Measurements from ENCODE around the gene ADGRF5.

Gene ADGRF5

GRCh38 chr6:46921731-46922130 is at the start of gene ADGRF5:
Gene ADGRF5 (minus strand): TSS chr6:46921938. CDS start chr6:46906762, 15,176 bp downstream.
- DNase-seq (ENCODE audit: low spot score) = no peak

GRCh38 chr6:46969206-46969605 is 47.5 kb upstream of the ADGRF5 start:
- no peak for DNase-seq (ENCODE audit: low spot score)

- DNase-seq (ENCODE audit: low spot score) = no peak
Measured at GRCh38 chr6:46967826-46968349, 46.1 kb upstream of the ADGRF5 start.

- no peak for DNase-seq (ENCODE audit: low spot score)
Measured at GRCh38 chr6:46964716-46965519, 43.2 kb upstream of the ADGRF5 start.

- no peak for DNase-seq (ENCODE audit: low spot score)
Measured at GRCh38 chr6:46963626-46964025, 41.9 kb upstream of the ADGRF5 start.

- DNase-seq (ENCODE audit: low spot score) = no peak
Measured at GRCh38 chr6:46963039-46963438, 41.3 kb upstream of the ADGRF5 start.

- no peak for DNase-seq (ENCODE audit: low spot score)
Measured at GRCh38 chr6:46961711-46962110, 40.0 kb upstream of the ADGRF5 start.

GRCh38 chr6:46961232-46961631 is 39.5 kb upstream of the ADGRF5 start:
- no peak for DNase-seq (ENCODE audit: low spot score)

GRCh38 chr6:46959419-46959818 is 37.7 kb upstream of the ADGRF5 start:
- no peak for DNase-seq (ENCODE audit: low spot score)

- DNase-seq (ENCODE audit: low spot score) = no peak
Measured at GRCh38 chr6:46956409-46956808, 34.7 kb upstream of the ADGRF5 start.

GRCh38 chr6:46954837-46955451 is 33.2 kb upstream of the ADGRF5 start:
- no peak for DNase-seq (ENCODE audit: low spot score)

- no peak for DNase-seq (ENCODE audit: low spot score)
Measured at GRCh38 chr6:46953921-46954320, 32.2 kb upstream of the ADGRF5 start.

- no peak for DNase-seq (ENCODE audit: low spot score)
Measured at GRCh38 chr6:46949632-46950280, 28.0 kb upstream of the ADGRF5 start.

GRCh38 chr6:46948699-46949098 is 27.0 kb upstream of the ADGRF5 start:
- no peak for DNase-seq (ENCODE audit: low spot score)

GRCh38 chr6:46947497-46947896 is 25.8 kb upstream of the ADGRF5 start:
- no peak for DNase-seq (ENCODE audit: low spot score)

GRCh38 chr6:46940433-46941226 is 18.9 kb upstream of the ADGRF5 start:
- DNase-seq (ENCODE audit: low spot score) = no peak

- no peak for DNase-seq (ENCODE audit: low spot score)
Measured at GRCh38 chr6:46937642-46938041, 15.9 kb upstream of the ADGRF5 start.

GRCh38 chr6:46935687-46936086 is 13.9 kb upstream of the ADGRF5 start:
- no peak for DNase-seq (ENCODE audit: low spot score)

- no peak for DNase-seq (ENCODE audit: low spot score)
Measured at GRCh38 chr6:46933751-46934150, 12.0 kb upstream of the ADGRF5 start.

- DNase-seq (ENCODE audit: low spot score) = no peak
Measured at GRCh38 chr6:46932526-46933319, 11.0 kb upstream of the ADGRF5 start.

GRCh38 chr6:46931416-46931815 is 9.7 kb upstream of the ADGRF5 start:
- DNase-seq (ENCODE audit: low spot score) = no peak
